RWPE2 (cell line): Measurements from ENCODE around the gene NCK1.

Experiments
- ATAC-seq: fragments of 200-7000 bp; cut with Tn5 transposase; 3 replicates; pipeline ENCODE4 v1.9.1; 2021; ENCODE audit warnings: low read depth
- DNase-seq: peaks from one replicate; pipeline ENCODE4 v3.0.0-alpha.2; 2020; ENCODE audit warnings: low spot score
- H3K27ac ChIP-seq: fragments of 450-650 bp; 2 replicates; pipeline ENCODE4 v1.5.1; 2017; ENCODE audit warnings: mild to moderate bottlenecking; ENCODE audit not compliant: poor library complexity, severe bottlenecking
- H3K27me3 ChIP-seq: fragments of 250-450 bp; sonication (Bioruptor Pico); 2 replicates; pipeline ENCODE4 v1.5.1; 2021; ENCODE audit warnings: mild to moderate bottlenecking, moderate library complexity; ENCODE audit not compliant: insufficient read depth, poor library complexity, severe bottlenecking
- H3K36me3 ChIP-seq: fragments of 250-450 bp; sonication (Bioruptor Pico); 2 replicates; pipeline ENCODE4 v1.5.1; 2020; ENCODE audit warnings: low read depth, mild to moderate bottlenecking, moderate library complexity
- H3K4me1 ChIP-seq: fragments of 250-450 bp; sonication (Bioruptor Pico); 2 replicates; pipeline ENCODE4 v1.5.1; 2021; ENCODE audit warnings: mild to moderate bottlenecking, moderate library complexity; ENCODE audit not compliant: insufficient read depth, poor library complexity, severe bottlenecking
- H3K4me3 ChIP-seq: fragments of 250-450 bp; sonication (Bioruptor Pico); 2 replicates; pipeline ENCODE4 v1.5.1; 2021; ENCODE audit warnings: mild to moderate bottlenecking, moderate library complexity; ENCODE audit not compliant: severe bottlenecking
- H3K9me3 ChIP-seq: fragments of 250-450 bp; sonication (Bioruptor Pico); 2 replicates; pipeline ENCODE4 v1.5.1; 2021; ENCODE audit warnings: mild to moderate bottlenecking, moderate library complexity; ENCODE audit not compliant: severe bottlenecking
- CTCF ChIP-seq: fragments of 450-650 bp; IDR thresholded peaks from one replicate; pipeline ENCODE4 v1.5.1; 2017; ENCODE audit warnings: mild to moderate bottlenecking, moderate library complexity; ENCODE audit not compliant: poor library complexity, severe bottlenecking

Gene NCK1

GRCh38 chr3:136906725-136907124 lies 44.7 kb downstream of the NCK1 start:
- Histone ChIP-seq H3K4me1 (no peaks in the 10 kb centered on the region), H3K4me3 (no peak overlapping the region), H3K9me3 (peaks cover 16% of the 10 kb centered on the region), H3K36me3 (peaks cover 7% of the 10 kb centered on the region; the same call in 1 of the 2 replicates), H3K27me3 (no peaks in the 10 kb centered on the region), H3K27ac (no peak overlapping the region)
- ATAC-seq: no peak
- no peak for TF ChIP-seq CTCF
- no peak for DNase-seq

- Histone ChIP-seq H3K4me1 (no peaks in the 10 kb centered on the region), H3K27me3 (no peaks in the 10 kb centered on the region), H3K27ac (no peak overlapping the region), H3K4me3 (no peak overlapping the region), H3K36me3 (0 out of 2 replicates have a peak, but pooled peaks cover 3% of the 10 kb centered on the region), H3K9me3 (peaks cover 16% of the 10 kb centered on the region)
- no peak for ATAC-seq
- no peak for TF ChIP-seq CTCF
- DNase-seq: no peak
Measured at GRCh38 chr3:136908297-136908696, 46.3 kb downstream of the NCK1 start.

GRCh38 chr3:136909187-136909586 lies 47.2 kb downstream of the NCK1 start:
- no peak for DNase-seq
- Histone ChIP-seq H3K4me3 (no peak overlapping the region), H3K36me3 (0 out of 2 replicates have a peak, but pooled peaks cover 3% of the 10 kb centered on the region), H3K9me3 (peaks cover 11% of the 10 kb centered on the region), H3K27ac (no peak overlapping the region), H3K27me3 (no peaks in the 10 kb centered on the region), H3K4me1 (no peaks in the 10 kb centered on the region)
- no peak for ATAC-seq
- TF ChIP-seq CTCF: no peak

GRCh38 chr3:136910697-136911096 lies 48.7 kb downstream of the NCK1 start:
- H3K9me3 ChIP-seq: peaks cover 8% of the 10 kb centered on the region

More at GRCh38 chr3:136910697-136911096, 48.7 kb downstream of the NCK1 start:
- no peak for TF ChIP-seq CTCF
- ATAC-seq (no peak), DNase-seq (no peak)
- Histone ChIP-seq H3K27me3 (no peaks in the 10 kb centered on the region), H3K36me3 (0 out of 2 replicates have a peak, but pooled peaks cover 3% of the 10 kb centered on the region), H3K4me3 (no peak overlapping the region), H3K4me1 (no peaks in the 10 kb centered on the region), H3K27ac (no peak overlapping the region)
